HG03095 (cell line): Measurements from ENCODE around the gene SRF.
A peak's percentile ranks its signal among the peaks of the same experiment; 100 is the strongest.

Source experiments
- ATAC-seq: cut with Tn5 transposase; IDR thresholded peaks from one replicate; pipeline ENCODE4 v1.9.1; 2021; ENCODE audit warnings: moderate library complexity; ENCODE audit not compliant: unreplicated experiment

Gene SRF

DNA sequence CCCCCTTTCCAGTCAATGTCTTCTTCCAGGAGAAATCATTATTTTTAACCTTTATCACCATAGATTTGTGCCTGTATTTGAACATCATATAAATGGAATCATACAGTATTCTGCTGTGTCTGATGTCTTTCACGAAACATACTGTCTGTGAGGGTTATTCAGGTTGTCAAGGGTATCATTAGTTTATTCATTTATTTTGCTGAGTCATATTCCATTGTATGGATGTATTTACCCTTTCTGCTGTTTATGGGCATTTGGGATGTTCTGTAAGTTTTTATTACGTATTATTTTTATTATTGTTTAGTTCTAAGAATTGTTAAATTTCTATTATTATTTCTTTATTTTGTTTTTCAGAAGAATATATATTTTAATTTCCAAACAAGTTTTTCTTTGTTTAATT is 36.2 kb downstream of the SRF start:
- ATAC-seq, result no peak

GRCh38 chr6:43211955-43212354 is 40.9 kb downstream of the SRF start:
- ATAC-seq, result no peak

GRCh38 chr6:43213431-43213830 is 42.4 kb downstream of the SRF start:
- no peak for ATAC-seq

DNA sequence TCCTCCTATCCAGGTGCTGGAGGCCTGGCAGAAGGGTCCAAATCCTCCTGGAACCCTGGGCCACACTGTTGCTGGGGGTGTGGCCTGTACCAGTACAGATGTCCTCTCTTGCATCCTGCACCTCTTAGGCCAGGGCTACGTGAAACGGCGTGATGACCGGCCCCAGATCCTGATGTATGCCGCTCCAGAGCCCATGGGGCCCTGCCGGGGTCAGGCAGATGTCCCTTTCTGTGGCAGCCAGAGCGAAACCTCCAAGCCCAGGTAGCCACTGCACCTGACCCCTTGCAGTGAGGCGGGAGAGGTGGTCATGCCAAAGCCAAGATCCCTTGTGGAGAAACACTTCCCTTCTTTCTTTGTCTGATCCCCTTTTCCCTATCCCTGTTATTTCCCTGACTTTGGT is 44.0 kb downstream of the SRF start:
- ATAC-seq, result no peak

- ATAC-seq, result no peak
Measured at GRCh38 chr6:43216200-43216599, 45.1 kb downstream of the SRF start.

- no peak for ATAC-seq
Measured at GRCh38 chr6:43217351-43217750, 46.3 kb downstream of the SRF start.

- no peak for ATAC-seq
Measured at GRCh38 chr6:43219119-43219518, 48.0 kb downstream of the SRF start.

DNA sequence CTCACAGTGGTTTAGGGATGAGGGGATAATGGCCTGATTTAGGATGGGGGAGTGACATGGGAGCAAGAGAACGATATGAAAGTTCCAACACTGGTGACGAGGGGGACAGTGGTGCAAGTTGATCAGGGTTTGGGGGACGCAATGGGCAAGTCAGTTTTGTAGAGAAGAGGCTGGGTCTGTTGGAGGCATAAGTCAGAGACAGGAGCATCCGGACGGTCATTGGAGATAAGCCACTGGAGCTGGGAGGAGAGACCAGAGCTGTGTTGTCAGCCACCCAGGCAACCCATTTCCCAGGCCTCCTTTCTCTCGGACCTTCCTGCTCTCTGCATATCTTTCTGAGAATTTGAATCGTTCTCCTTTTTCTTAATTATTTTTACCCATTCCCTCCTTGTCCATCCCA is 48.7 kb downstream of the SRF start:
- no peak for ATAC-seq

GRCh38 chr6:43220439-43220951 is 49.4 kb downstream of the SRF start:
- ATAC-seq, result no peak

- ATAC-seq, result no peak
Measured at GRCh38 chr6:43221046-43221972, 50.2 kb downstream of the SRF start.

DNA sequence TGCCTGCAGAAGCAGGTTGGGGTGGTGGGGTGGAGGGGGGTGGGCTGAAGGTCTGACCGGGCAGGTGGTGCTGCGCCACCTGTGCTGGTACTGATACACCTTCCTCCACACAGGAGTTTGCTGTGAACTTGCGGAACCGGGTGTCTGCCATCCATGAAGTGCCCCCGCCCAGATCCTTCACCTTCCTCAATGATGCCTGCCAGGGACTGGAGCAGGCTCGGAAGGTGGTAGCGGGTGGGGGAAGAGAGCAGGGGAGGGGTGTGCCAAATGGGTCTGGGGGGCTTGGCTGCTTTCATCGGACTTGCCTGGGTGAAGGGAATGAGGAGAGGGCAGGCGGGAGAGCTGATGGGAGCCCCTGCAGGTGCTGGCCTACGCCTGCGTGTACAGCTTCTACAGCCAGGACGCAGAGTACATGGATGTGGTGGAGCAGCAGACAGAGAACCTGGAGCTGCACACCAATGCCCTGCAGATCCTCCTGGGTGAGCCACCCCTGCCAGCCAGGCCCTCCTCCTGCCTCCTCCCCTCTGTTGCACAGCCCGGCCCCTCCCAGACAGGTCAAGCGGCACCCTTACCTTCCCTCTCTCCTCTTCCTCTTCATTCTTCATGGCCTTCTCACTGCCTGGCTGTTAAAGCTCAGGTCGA is 51.5 kb downstream of the SRF start:
- ATAC-seq, result no peak

GRCh38 chr6:43223175-43223574 is 52.1 kb downstream of the SRF start:
- ATAC-seq, result no peak

- no peak for ATAC-seq
Measured at GRCh38 chr6:43226192-43226851, 55.3 kb downstream of the SRF start.

DNA sequence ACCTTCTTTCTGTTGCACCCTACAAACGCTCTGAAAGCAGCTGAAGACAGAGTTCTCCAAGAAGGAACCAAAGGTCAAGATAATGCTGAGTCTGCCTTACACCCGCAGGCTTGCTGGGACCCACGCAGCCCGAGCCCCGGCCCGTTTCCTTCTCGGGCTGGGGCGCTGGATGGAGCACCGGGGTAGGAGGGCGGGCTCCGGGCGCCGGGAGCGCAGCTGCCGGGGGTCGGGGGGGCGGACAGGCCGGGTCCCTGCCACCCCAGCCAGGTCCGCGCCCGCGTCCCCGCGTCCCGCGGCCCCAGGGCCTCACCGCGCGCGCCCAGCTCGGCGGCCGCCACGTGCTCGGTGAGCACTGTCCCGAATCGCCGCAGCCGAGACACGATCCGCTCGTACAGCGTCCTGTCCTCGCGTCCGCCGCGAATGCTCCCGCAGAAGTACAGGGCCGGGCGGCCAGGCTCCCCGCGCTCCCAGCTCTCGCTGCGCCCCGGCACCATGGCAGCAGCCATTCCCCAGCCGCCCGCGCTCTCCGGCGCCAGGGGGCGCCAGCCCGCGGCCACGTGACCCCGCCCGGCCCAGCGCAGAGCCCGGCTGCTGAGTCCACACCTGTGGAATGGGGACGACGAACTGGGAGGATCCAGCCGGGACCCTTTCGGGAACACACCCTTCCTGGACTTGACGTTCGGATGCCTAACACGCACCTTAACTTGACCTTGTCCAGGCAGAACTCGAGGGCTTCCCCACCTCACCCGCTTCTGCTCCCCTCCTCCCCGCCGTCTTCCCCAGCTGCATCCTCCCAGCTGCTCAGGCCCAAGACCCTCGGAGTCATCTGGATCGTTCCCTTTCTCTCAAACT is 58.1 kb downstream of the SRF start, which contains the start of gene DNPH1:
Gene DNPH1 (minus strand): TSS at position 531 of the 852 bp plus-strand sequence. CDS start 25 bp downstream, at position 506.
- ATAC-seq, result peak; percentile 57

DNA sequence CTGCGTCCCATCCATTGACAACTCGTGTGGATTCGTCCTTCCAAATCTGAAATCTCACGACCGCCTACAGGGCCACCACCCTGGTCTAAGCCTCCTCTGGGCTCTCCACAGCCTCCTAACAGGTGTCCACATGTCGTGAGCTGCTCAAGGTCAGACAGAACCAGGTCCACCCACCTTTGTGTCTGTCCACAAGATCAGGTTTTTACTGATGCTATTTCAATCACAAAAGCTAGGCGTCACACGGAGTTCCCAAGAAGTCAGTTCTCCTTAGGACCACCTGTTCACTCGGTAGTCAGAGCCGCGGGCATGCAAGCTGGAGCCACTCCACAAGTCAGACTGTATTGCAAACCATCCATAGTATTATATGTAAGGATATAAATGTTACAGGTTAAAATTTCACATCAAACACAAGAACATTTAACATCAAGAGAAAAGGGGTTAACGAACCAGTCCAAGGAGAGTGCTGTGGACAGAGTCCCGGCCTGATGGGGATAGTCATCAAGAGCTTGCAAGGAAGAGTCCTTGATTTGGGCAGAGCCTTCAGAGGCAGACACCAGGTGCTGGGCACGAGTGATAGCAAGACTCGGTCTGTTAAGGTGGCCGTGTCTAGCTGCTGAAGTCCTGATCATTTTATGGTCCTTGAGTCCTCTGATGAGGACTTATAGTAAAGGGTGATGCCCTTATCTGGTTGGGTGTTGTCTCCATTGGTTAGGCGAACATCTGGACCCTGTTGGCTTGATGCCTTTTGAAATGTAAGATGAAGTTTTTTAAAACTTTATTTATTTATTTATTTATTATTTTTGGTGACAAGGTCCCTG is 58.9 kb downstream of the SRF start:
- ATAC-seq, result no peak

DNA sequence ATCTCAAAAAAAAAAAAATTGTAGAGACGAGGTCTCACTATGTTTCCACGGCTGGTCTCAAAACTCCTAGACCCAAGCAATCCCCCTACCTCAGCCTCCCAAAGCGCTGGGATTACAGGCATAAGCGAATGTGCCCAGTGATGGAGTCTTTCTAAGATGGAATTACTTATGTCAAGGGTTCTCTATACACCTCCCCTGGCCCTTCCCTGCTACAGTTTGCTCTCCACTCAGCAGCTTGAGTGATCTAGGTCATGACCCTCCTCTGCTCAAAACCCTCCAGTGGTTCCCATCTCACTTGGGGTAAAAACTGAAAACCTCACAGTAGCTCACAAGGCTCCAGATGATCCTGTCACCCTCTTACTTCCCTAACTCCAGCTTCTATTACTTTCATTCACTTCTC is 60.0 kb downstream of the SRF start:
- no peak for ATAC-seq
